Activated naive CD4-positive, alpha-beta T cell treated with anti-CD3 and anti-CD28 coated beads, Interleukin-2, amount 50 U/mL, for 24 hours (primary cell): Measurements from ENCODE around the gene GAS2L3.
"Not testable (repeated sequence)": the region's sequence is repeated elsewhere in the genome, so short reads cannot be mapped to it uniquely, and the experiment has no call there.

Experiments used
- H3K27ac Mint-ChIP-seq: one replicate; pipeline ENCODE4 v1.8.0; 2021; ENCODE audit warnings: mild to moderate bottlenecking, mixed read lengths
- H3K27me3 Mint-ChIP-seq: one replicate; pipeline ENCODE4 v1.8.0; 2021; ENCODE audit warnings: mixed read lengths
- H3K36me3 Mint-ChIP-seq: one replicate; pipeline ENCODE4 v1.8.0; 2021; ENCODE audit warnings: mixed read lengths
- H3K4me1 Mint-ChIP-seq: one replicate; pipeline ENCODE4 v1.8.0; 2021; ENCODE audit warnings: mixed read lengths
- H3K4me3 Mint-ChIP-seq: one replicate; pipeline ENCODE4 v1.8.0; 2021; ENCODE audit warnings: mild to moderate bottlenecking, mixed read lengths
- H3K9me3 Mint-ChIP-seq: one replicate; pipeline ENCODE4 v1.8.0; 2021; ENCODE audit warnings: mixed read lengths

The GAS2L3 gene

GRCh38 chr12:100573292-100574186, at the start of gene GAS2L3:
GAS2L3 (plus strand) TSS chr12:100573684; CDS start chr12:100594905, 21,221 bp downstream.
- no peak within 1 kb of the TSS for H3K27ac Mint-ChIP-seq
- peaks cover 9% of the 10 kb centered on the region for H3K4me1 Mint-ChIP-seq
- no peaks in the 10 kb centered on the region for H3K36me3 Mint-ChIP-seq
- peaks cover 11% of the 10 kb centered on the region for H3K27me3 Mint-ChIP-seq
- peak within 1 kb of the TSS; percentile 92 for H3K4me3 Mint-ChIP-seq
- no peaks in the 10 kb centered on the region for H3K9me3 Mint-ChIP-seq

GRCh38 chr12:100528034-100528433, 45.5 kb upstream of the GAS2L3 start:
- no peak overlapping the region for H3K27ac Mint-ChIP-seq
- peaks cover 11% of the 10 kb centered on the region for H3K27me3 Mint-ChIP-seq
- no peaks in the 10 kb centered on the region for H3K9me3 Mint-ChIP-seq
- no peaks in the 10 kb centered on the region for H3K4me1 Mint-ChIP-seq
- no peak overlapping the region for H3K4me3 Mint-ChIP-seq
- H3K36me3 Mint-ChIP-seq = no peaks in the 10 kb centered on the region

- no peak overlapping the region for H3K4me3 Mint-ChIP-seq
- no peaks in the 10 kb centered on the region for H3K36me3 Mint-ChIP-seq
- H3K9me3 Mint-ChIP-seq = no peaks in the 10 kb centered on the region
- H3K27me3 Mint-ChIP-seq = peaks cover 11% of the 10 kb centered on the region
- no peaks in the 10 kb centered on the region for H3K4me1 Mint-ChIP-seq
- H3K27ac Mint-ChIP-seq = no peak overlapping the region
These were observed 44.9 kb upstream of the GAS2L3 start for GRCh38 chr12:100528471-100529127.

GRCh38 chr12:100529756-100530350, 43.6 kb upstream of the GAS2L3 start:
- Mint-ChIP-seq H3K4me1 (no peaks in the 10 kb centered on the region), H3K9me3 (no peaks in the 10 kb centered on the region), H3K27me3 (peaks cover 13% of the 10 kb centered on the region), H3K27ac (no peak overlapping the region), H3K4me3 (no peak overlapping the region), H3K36me3 (no peaks in the 10 kb centered on the region)

GRCh38 chr12:100533376-100533775, 40.1 kb upstream of the GAS2L3 start:
- Mint-ChIP-seq H3K9me3 (no peaks in the 10 kb centered on the region), H3K4me1 (no peaks in the 10 kb centered on the region), H3K36me3 (no peaks in the 10 kb centered on the region), H3K4me3 (no peak overlapping the region), H3K27me3 (peaks cover 12% of the 10 kb centered on the region), H3K27ac (no peak overlapping the region)

DNA sequence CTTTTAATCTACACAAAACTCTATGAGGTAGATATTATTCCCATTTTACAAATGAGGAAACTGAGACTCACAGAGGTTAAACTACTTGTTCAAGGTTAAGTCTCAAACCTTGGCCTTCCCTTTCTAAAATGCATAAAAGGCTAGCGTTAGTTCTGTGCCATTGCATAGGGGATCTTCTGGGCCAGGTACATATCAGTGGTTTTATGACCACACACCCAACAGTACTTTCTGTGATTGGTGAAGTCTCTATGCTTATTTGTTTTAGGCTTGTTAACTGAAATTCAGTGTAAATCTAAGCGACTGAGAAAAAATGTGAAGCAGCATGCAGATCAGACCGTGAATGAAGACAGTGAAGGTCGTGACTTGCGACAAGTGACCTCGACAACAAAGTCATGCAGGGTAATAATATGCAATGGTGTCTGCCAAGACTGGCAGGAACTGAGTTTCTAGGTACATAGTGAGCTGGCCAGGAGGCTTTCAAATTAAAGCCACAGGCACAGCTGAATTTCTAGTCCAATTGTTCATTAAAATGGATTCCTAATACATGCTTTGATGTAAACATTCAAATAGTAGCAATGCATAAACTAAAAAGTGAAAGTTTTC, 38.8 kb upstream of the GAS2L3 start:
- H3K36me3 Mint-ChIP-seq = no peaks in the 10 kb centered on the region
- no peaks in the 10 kb centered on the region for H3K4me1 Mint-ChIP-seq
- H3K27ac Mint-ChIP-seq = no peak overlapping the region
- peaks cover 12% of the 10 kb centered on the region for H3K27me3 Mint-ChIP-seq
- H3K4me3 Mint-ChIP-seq = no peak overlapping the region
- no peaks in the 10 kb centered on the region for H3K9me3 Mint-ChIP-seq

- H3K9me3 Mint-ChIP-seq = no peaks in the 10 kb centered on the region
- H3K36me3 Mint-ChIP-seq = no peaks in the 10 kb centered on the region
- no peaks in the 10 kb centered on the region for H3K4me1 Mint-ChIP-seq
- H3K27me3 Mint-ChIP-seq = peaks cover 8% of the 10 kb centered on the region
- H3K4me3 Mint-ChIP-seq = no peak overlapping the region
- H3K27ac Mint-ChIP-seq = no peak overlapping the region
These were observed 34.3 kb upstream of the GAS2L3 start for GRCh38 chr12:100539202-100539601.

DNA sequence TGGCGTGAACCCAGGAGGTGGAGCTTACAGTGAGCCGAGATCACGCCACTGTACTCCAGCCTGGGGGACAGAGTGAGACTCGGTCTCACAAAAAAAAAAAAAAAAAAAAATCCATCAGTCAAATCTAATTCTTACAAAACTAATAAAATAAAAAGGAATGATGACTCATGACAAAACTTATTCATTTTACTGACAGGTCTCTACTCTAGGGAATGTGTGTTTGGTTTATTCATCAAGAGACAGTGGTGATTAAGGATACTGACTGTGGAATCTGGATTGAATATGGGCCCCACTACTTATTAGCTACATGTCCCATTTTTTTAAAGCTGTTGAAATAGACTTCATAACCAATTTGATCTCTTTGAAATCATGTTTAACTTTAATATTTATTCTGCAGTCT, 29.3 kb upstream of the GAS2L3 start:
- Mint-ChIP-seq H3K27ac (no peak overlapping the region), H3K27me3 (peaks cover 8% of the 10 kb centered on the region), H3K4me1 (no peaks in the 10 kb centered on the region), H3K4me3 (no peak overlapping the region), H3K36me3 (no peaks in the 10 kb centered on the region), H3K9me3 (no peaks in the 10 kb centered on the region)

GRCh38 chr12:100545092-100545491, 28.4 kb upstream of the GAS2L3 start:
- H3K36me3 Mint-ChIP-seq = no peaks in the 10 kb centered on the region
- no peaks in the 10 kb centered on the region for H3K9me3 Mint-ChIP-seq
- H3K27me3 Mint-ChIP-seq = peaks cover 8% of the 10 kb centered on the region
- H3K27ac Mint-ChIP-seq = no peak overlapping the region
- no peak overlapping the region for H3K4me3 Mint-ChIP-seq
- H3K4me1 Mint-ChIP-seq = no peaks in the 10 kb centered on the region

- Mint-ChIP-seq H3K36me3 (no peaks in the 10 kb centered on the region), H3K4me1 (no peaks in the 10 kb centered on the region), H3K27ac (no peak overlapping the region), H3K4me3 (no peak overlapping the region), H3K27me3 (peaks cover 4% of the 10 kb centered on the region), H3K9me3 (no peaks in the 10 kb centered on the region)
These were observed 19.5 kb upstream of the GAS2L3 start for GRCh38 chr12:100553936-100554335.

DNA sequence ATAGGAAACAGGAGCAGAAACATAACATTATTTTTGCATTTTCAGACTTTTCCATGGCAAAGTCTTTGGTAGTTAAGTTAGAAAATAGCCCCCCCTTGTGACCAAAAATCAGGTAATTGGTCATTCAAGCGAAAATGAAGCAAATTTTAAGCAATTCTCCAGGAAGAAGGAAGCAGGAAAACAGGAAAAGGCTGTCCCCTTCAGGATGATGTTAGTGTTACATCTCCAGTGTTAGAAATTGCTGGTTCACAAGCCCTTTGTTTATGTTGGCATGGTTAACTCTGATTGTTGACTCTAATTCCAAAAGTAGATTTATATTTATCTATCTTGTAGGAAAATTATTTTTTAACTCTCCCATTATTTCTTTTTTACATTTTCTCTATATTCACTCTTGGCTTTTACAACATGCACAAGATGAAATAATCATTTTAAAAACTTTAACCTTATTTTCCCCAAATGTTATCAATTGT, 18.8 kb upstream of the GAS2L3 start:
- Mint-ChIP-seq H3K27ac (no peak overlapping the region), H3K36me3 (no peaks in the 10 kb centered on the region), H3K4me1 (no peaks in the 10 kb centered on the region), H3K9me3 (no peaks in the 10 kb centered on the region), H3K4me3 (no peak overlapping the region), H3K27me3 (peaks cover 4% of the 10 kb centered on the region)

GRCh38 chr12:100555722-100556121, 17.8 kb upstream of the GAS2L3 start:
- Mint-ChIP-seq H3K4me3 (no peak overlapping the region), H3K9me3 (no peaks in the 10 kb centered on the region), H3K27ac (no peak overlapping the region), H3K27me3 (peaks cover 6% of the 10 kb centered on the region), H3K4me1 (no peaks in the 10 kb centered on the region), H3K36me3 (no peaks in the 10 kb centered on the region)

- Mint-ChIP-seq H3K4me3 (no peak overlapping the region), H3K27ac (no peak overlapping the region), H3K9me3 (no peaks in the 10 kb centered on the region), H3K36me3 (no peaks in the 10 kb centered on the region), H3K4me1 (no peaks in the 10 kb centered on the region), H3K27me3 (peaks cover 6% of the 10 kb centered on the region)
These were observed 16.1 kb upstream of the GAS2L3 start for GRCh38 chr12:100557357-100557756.

- H3K9me3 Mint-ChIP-seq, H3K4me1 Mint-ChIP-seq, H3K4me3 Mint-ChIP-seq, H3K36me3 Mint-ChIP-seq, H3K27ac Mint-ChIP-seq: not testable (repeated sequence)
- H3K27me3 Mint-ChIP-seq = peaks cover 15% of the 10 kb centered on the region
These were observed 14.2 kb upstream of the GAS2L3 start for GRCh38 chr12:100559261-100559660.

DNA sequence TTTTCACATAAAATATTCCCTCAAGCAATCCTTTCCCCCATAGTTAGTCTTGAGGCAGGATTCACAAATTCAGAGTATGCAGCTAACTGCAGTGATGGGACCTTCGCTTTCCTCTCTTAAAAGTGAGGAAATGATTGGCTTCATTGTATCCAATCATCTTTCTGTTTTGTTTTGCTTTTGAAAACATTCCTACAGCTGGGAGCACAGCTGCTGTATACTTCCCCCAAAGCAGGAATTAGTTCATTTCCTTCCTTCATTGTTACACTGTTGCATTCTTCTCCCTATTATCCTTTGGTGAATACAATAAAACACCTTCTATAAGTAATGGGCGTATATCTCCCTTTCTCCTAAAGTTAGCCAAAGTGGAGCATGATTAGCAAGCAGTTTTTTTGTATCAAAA, 9.4 kb upstream of the GAS2L3 start:
- H3K27ac Mint-ChIP-seq = no peak overlapping the region
- no peak overlapping the region for H3K4me3 Mint-ChIP-seq

More for the DNA sequence above, 9.4 kb upstream of the GAS2L3 start:
- Mint-ChIP-seq H3K4me1 (no peaks in the 10 kb centered on the region), H3K27me3 (peaks cover 27% of the 10 kb centered on the region), H3K9me3 (no peaks in the 10 kb centered on the region), H3K36me3 (no peaks in the 10 kb centered on the region)
